GM19397 (cell line): ENCODE measurements around the gene ABCD4.
"Not testable (repeated sequence)": the region's sequence is repeated elsewhere in the genome, so short reads cannot be mapped to it uniquely, and the experiment has no call there.

ENCODE experiments used
- ATAC-seq: cut with Tn5 transposase; IDR thresholded peaks from one replicate; pipeline ENCODE4 v1.9.1; 2021; ENCODE audit warnings: mild to moderate bottlenecking, moderate library complexity; ENCODE audit not compliant: unreplicated experiment

ABCD4 gene

DNA sequence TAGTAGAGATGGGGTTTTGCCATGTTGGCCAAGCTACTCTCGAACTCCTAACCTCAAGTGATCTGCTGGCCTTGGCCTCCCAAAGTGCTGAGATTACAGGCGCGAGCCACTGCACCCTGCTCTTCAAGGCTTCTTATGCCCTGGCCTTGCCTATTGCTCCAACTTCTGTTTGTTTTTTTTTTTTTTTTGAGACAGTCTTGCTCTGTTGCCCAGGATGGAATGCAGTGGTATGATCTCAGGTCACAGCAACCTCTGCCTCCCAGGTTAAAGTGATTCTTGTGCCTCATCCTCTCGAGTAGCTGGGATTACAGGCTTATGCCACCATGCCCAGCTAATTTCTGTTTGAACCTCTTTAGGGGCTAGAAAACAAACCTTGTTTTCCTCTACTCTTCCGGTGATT, 6.0 kb upstream of the ABCD4 start:
- ATAC-seq, result no peak

DNA sequence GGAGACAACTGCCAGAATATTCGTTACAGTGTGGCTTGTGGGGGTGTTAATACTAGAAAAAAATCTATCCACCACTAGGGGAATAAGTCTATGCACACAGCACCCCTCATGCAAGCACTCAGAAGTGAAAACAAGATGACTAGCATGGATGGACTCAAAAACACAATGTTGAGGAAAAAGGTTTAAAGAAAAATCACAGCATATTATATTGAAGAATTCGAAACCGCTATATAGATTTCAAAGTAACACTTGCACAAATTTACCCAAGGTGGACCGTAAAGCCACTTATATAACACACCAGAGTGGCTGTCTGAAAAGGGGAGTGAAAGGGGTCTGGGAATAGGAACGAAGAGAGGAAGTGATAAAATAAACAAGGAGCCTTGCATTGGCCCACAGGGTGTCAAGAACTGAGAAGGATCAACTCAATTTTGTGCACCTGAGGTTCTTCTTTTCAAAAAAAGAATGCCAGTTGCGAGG, 544 bp downstream of the ABCD4 start:
- ATAC-seq, result no peak

DNA sequence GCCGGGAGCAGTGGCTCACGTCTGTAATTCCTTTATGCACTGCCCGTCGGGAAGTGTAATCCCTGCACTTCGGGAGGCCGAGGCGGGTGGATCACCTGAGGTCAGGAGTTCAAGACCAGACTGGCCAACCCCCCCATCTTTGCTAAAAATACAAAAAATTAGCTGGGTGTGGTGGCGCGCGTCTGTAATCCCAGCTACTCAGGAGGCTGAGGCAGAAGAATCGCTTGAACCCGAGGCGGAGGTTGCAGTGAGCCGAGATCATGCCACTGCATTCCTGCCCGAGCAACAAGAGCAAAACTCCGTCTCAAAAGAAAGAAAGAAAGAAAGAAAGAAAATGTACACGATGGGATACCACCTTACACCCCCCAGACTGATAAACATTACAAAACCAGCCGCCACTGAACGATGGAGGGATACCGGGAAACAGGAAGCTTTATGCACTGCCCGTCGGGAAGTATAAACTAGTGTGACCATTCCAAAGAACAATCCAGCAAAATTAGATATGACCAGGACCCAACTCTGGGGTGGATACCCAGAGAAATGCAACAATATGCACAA, 1.1 kb downstream of the ABCD4 start:
- ATAC-seq, result no peak

DNA sequence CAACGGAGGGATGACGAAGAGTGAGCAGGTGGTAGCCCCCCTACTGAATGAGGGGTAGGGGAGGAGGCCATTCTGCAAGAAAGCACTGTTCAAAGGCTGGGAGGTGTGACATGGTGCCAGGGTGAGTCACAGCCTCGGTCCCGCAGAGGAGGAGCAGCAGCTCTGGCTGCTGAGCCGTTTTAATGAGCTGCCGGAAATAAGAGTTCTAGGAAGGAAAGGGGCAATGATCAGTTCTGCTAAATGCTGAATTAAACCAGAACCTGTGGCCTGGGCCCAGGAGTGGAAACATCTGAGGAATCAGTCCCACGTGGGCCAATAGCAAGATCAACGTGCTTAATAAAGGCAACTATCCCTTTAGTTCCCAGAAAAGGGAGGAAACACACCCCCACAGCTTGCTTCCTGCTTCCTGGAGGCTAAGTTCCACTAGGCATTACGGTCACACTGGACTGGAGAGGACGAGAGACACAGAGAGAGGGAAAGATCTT, 3.6 kb downstream of the ABCD4 start:
- ATAC-seq, result no peak

DNA sequence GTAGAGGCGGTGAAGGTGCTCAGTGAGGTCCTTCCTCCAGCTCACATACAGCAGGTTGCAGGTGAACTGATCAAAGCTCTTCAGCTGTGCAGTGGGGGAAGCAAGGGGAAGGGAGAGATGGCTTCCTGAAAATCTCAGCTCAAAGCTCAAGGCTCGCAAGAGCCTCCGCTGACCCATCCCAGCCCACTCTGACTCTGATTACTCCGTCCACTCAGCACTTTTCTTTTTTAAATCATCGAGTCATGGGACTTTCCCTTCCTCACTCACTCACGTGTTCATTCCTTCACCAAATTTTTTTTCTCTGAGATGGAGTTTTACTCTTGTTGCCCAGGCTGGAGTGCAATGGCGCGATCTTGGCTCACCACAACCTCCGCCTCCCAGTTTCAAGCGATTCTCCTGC, 4.7 kb downstream of the ABCD4 start:
- no peak for ATAC-seq

DNA sequence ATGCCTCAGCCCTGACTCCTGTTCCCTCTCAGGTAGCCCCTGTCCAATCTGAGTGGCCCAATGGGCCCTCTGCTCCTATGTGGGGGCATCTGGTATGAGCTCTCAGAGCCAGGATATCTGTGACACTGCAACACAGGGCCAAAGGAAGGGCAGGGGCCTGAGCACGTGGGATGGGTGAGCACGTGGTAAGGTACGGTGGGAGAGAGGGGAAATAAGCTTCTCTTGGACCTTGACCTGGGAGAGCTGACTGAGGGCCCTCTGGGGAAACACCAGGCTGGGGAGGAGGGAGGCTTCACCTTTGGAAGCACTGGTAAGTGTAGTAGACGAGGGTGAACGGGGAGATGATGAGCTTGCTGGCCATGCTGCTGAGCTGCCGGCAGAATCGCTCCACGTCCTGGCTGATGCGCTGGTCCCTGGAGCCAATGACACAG, 6.7 kb downstream of the ABCD4 start:
- no peak for ATAC-seq

DNA sequence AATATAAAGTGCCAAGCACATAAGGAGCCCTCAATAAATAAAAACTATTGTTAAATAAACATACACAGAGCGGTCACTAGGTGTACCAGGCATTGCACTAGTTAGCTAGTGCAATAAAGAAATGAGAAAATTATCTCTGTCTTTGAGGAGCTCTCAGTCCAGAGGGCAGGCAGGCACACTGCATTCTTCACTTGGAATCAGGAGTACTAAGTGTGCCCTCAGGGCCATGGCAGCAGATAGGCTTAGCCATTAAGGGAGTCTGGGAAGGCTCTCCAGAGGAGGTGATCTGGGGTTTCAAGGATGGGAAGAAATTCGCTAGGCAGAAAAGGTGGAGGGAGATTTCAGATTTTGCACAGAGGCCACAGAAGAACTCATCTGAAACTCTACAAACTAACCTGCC, 9.1 kb downstream of the ABCD4 start:
- no peak for ATAC-seq

DNA sequence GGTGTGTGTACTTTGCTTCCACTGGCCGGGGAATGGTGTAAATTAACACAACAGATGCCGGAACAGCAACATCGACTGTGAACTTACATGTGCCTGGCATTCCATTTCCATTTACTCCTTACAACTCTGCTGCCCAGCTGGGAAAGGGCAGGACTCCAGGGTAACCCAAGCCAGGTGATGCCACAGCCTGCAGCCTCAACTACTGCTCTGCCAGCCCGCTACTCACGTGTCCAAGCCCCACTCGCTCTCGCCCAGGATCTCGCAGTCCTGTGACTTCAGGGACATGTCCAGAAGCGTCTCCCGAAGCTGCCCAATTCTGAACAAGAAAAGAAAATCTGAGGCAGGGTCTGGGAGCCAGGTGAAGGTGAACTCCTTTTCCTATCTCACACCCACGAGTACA, 10.7 kb downstream of the ABCD4 start:
- no peak for ATAC-seq

DNA sequence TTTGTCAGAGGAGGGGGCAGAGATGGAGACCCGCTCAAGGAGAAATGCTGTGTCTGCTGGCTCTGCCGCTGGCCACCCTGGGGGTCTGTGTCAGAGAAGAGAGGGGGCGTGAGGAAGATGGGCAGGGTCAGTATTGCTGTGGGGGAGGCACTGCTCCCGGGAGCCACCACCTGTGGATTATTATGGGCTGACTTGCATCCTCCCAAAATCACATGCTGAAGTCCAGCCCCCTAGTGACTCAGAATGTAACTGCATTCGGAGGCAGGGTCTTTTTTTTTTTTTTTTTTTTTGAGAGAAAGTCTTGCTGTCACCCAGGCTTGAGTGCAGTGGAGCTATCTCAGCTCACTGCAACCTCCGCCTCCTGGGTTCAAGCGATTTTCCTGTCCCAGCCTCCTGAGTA, 12.3 kb downstream of the ABCD4 start:
- ATAC-seq, result no peak

DNA sequence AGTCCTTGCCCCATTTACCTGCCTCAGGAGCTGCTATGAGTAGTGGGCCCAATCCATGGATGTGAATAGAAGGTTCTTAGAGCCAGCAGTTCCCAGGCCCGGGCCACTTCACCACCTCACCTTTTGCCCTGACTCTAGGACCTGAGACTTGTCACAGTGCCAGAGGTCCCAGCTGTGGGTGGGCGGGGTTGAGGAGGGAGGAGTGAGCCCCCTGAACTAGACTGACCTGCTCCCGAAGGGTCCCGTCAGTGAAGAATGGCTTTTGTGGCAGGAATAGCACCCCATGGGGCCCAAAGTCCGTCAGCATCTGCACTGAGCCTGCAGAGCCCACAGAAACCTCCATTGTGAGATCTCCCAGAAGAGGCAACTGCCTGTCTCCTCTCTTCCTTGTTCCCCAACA, 12.9 kb downstream of the ABCD4 start:
- no peak for ATAC-seq

DNA sequence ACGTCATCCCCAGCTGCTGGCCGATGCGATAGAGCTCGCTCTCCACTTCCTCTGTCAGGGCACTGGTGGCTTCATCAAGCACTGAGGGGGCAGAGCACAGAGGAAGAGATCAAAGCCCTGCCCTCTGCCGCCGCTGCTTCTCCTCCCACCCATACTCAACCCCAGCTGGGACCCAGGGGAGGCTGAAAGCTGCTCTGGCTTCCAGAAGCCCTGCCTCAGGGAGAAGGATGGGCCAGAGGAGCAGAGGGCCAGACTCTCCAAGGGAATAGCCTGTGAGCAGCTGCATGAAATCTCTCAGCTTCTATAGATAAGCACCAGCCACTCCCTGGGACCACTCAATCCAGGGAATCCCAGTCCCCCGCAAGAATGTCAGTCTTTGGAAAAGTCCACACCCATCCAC, 16.0 kb downstream of the ABCD4 start:
- no peak for ATAC-seq

DNA sequence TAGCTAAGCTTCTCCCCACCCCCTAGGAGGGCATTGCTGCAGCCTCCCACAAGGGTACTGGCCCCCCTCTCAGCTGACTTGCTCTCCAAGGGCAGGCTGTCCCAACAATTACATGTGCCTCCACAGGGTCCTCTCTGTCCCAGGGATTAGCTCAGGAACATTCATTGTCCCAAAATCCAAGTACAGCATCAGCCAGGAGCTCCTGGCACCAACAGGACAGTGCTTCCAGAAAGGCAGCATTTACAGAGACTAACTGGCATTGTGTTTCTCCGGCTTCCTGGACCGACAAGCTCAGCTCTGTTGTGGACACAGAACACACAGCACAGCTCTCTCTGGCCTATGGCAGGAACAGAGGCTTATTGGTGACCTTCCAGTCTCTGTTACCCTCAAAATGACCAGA, 21.7 kb downstream of the ABCD4 start:
- no peak for ATAC-seq

DNA sequence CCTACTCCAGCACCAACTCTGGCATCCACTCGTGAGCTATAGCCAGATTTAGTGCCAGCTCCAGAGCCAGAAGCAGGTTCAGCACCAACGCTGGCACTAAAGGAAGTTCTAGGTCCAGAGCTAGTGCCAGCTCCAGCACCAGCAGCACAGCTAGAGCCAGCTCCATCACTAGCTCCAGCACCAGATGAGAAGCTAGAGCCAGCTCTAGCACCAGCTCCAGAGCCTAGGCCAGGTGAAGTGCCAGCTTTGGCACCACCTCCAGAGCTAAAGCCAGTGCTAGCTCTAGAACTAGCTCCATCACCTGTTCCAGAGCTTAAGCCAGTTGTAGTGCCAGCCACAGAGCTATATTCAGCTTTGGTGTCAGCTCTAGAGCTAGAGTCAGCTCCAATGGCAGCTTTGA, 24.7 kb downstream of the ABCD4 start:
- ATAC-seq, result no peak

DNA sequence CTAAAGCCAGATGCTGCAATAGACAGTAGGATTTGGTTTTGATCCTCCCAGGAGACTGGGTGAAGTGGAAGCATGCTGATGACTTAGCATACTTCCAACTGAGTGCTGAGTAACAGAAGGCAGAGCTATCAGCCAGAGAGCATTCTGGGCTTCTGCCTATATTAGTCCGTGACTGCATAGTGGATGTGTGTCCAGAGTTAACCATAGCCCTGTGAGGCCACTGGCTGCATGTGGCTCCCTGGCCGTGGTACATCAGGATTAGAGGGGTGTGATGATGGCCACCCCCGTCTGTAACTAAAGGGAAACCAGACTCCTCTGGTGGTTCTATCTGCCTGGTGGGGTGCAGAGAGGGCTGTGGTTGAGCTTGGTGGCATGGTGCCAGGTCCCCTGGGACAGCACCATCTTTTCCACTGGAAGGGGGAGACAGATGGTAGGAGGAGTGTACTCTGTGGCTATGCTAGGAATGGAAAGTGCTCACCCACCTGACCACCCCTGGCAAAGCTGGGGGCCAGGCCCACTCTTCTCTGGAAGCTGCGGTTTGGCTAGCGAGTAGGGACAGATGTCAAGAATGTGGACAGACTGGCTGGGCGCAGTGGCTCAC, 27.4 kb downstream of the ABCD4 start:
- ATAC-seq, result no peak

DNA sequence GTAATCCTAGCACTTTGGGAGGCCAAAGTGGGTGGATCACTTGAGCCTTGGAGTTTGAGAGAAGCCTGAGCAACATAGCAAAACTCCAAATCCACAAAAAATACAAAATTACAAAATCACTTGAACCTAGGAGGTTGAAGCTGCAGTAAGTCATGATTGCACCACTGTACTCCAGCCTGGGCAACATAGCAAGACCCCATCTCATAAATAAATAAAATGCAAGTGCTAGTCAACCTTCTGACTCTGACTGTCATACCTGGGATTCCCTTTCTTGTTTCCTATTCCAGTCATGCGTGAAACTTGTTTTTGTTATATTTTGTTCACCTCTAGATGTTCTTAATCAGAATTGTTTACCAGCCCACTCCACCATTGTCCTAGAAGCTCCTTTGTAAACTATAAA, 31.4 kb downstream of the ABCD4 start:
- ATAC-seq, result no peak

DNA sequence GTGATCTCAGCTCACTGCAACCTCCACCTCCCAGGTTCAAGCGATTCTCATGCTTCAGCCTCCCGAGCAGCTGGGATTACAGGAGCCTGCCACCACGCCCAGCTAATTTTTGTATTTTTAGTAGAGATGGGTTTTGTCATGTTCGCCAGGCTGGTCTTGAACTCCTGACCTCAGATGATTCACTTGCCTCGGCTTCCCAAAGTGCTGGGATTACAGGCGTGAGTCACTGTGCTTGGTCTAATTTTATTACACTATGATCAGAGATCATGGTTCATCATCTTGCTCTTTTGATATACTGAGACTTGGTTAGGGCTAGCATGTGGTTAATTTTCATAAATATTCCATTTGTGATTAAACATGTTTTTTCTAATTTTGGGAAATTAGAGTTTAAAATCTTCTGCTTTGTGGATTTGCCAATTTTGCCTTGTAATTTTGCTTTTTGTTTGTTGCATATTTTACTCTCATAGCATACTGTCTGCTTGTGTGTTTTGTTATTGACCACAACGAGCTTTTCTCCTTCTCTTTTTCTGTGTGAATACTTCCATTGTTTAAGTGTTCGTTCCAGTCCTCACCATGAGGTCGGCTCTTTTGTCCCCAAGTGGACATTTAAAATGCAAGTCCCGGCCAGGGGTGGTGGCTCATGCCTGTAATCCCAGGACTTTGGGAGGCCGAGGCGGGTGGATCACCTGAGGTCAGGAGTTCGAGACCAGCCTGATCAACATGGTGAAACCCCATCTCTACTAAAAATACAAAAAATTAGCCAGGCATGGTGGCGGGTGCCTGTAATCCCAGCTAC, 32.2 kb downstream of the ABCD4 start:
- ATAC-seq, result not testable (repeated sequence)

DNA sequence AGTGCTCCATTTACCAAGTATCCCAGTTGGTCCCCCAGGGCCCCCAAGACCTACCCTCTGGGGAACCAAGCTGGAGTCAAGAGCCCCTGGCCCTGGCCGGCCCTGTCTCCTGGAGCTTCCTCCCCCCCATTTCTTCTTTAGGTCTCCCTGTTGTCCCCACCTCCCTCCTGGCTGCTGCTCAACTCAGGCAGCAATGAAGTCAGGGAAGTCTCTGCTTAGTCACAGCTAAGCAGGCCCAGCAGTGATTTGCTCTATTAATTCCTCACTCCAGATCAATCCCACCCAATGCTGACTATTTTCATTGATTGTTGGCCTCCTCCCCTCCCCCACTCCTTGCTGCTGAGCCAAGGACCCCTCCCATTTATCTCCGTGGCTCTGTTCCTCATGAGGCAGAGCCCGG, 35.1 kb downstream of the ABCD4 start:
- no peak for ATAC-seq

DNA sequence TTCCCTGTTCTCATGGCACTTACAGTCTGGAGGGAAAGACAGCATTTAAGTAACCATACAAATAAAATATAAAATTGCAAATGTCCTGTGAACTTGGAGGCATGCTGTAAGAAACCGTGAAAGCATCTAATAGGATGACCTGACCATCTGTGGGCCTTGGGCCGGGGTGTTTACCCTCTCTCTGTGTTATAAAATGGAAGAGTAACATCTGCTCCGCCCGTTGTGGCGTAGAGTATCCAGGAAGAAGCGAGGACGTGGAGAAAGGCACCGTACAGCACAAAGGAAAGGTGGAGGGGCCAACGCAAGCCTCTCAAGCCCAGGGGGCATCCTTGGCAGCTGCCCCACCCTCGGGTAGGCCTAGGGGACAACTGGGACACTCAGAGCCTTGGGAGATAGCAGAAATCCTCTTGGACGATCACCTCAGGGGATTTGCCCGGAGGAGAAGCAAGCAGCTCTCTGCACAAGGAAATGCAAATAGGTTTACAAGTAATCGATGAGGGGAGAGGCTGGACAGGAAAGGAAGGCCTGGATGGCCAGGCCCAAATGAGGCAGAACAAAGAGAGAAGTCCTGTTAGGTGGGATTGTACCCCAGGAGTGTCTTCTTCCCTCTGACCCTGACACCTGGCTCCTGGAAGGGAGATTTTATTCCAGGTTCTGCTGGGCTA, 37.3 kb downstream of the ABCD4 start:
- no peak for ATAC-seq

DNA sequence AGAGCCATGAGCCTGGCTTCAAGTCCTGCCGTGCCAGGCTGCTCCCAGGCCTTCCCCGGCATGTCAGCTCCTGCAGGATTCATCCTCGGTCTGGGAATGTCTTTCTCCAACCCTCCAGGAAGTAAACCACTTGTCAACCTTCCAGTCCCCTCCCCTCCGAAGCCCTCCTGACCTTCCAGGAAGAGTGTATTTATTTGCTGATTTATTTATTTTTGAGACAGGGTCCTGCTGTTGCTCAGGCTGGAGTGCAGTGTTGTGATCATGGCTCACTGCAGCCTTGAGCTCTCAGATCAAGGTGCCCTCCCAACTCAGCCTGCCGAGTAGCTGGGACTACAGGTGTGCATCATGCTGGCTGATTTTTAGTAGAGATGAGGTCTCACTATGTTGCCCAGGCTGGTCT, 38.8 kb downstream of the ABCD4 start:
- no peak for ATAC-seq

DNA sequence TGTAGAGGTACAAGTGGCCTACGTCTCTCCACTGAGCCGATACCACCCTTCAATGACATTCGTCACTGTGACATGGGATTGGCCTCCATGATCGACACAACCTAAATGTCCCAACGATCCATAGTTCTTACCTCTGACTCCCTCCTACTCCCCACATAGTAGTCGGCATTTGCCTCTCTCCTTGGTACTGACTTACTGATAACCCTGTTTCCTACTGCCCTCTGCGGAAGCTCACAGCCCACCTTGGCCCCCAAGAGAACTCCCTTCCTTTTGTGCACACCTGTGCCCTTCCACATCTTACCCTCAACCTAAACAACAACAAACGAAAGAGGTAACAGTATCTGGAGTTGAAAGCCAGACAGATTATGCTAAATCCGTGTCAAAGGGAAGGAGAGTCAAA, 39.6 kb downstream of the ABCD4 start:
- no peak for ATAC-seq

DNA sequence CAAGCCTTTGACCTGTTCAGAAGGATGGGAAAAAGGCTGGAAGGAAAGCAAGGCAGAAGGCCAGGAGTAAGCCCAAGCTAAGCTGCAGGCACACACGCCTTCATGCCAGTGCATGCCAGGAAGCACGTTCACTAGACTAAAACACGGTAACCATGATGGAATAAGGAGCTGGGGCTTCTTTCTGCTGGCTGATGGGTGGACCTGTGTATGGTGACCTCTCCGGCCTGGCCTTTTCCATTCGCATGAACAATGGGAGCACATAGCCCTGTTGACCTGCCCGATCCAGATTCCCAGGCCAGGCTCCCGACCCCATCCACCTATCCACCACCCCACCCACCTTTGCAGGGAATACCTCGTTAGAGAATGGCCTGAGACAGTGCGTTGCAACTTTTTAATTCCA, 40.7 kb downstream of the ABCD4 start:
- no peak for ATAC-seq

DNA sequence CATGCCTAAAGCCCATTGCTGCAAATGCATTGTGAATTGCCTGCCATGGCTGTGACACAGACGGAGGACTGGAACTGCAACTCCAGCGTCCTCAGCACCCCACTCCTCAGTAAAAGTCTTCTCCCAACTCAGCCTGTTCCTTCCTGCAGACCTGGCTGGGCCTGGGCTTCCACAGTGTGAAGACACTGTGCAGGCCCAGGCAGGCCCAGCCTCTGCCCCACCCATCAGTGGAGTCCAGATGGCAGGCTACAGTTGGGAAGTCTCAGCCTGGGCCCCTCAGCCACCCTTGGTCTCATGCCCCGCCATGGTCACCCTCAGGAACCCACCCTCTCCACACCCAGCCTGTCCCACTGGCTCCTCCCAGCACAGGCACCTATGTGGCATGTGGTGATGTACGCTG, 41.4 kb downstream of the ABCD4 start:
- no peak for ATAC-seq
